ENCODE results near the gene UQCRC1. TPM values are rescaled to one million over a fixed set of nuclear protein-coding genes. Genes with fewer than 3 reads are reported as not detected.

The UQCRC1 gene
- total RNA-seq, 1 experiment from 2014 or later, result 314 TPM

GRCh38 chr3:48572517-48572916, 36.9 kb downstream of the UQCRC1 start:
- no peak for DNase-seq (ENCODE audit: low read depth)

- DNase-seq (ENCODE audit: low read depth), result no peak
Measured at GRCh38 chr3:48571938-48572337, 37.5 kb downstream of the UQCRC1 start.

GRCh38 chr3:48569808-48570450, 39.5 kb downstream of the UQCRC1 start:
- no peak for DNase-seq (ENCODE audit: low read depth)

DNA sequence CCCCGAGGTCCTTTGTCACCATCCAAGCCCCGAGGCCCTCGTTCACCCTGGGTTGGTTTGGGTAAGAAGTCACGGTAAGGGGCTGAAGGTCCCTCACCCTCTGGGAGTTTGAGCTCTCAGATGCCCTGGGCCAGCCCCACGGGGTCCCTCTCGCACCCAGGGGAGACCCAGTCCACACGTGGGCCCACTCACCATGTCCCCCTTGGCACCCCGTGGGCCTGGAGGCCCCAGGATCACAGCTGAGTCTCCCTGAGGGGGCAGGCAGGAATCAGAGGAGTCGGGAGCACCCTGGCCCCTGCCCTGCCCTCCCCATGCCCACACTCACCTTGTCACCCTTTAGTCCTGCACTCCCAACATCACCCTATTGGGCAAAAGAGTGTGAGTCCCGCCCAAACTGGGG, 40.0 kb downstream of the UQCRC1 start:
- DNase-seq (ENCODE audit: low read depth), result no peak

GRCh38 chr3:48568476-48568875, 41.0 kb downstream of the UQCRC1 start:
- no peak for DNase-seq (ENCODE audit: low read depth)

DNA sequence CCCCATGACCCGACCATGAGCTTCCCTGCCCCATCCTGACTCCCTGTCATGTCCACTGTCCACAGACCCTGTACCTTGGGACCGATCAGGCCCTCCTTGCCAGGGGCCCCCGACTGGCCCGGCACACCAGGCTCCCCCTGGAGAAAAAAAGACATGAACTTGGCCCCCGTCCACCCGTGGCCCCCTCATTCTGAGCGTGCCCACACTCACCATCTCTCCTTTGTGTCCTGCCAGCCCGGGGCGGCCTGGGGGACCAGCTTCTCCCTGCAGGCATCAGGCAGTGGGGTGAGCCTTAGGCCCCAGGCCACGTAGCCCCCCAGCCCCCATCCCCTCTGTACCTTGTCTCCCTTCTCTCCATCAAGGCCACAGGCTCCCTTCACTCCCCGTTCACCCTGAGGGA, 41.9 kb downstream of the UQCRC1 start:
- no peak for DNase-seq (ENCODE audit: low read depth)

DNA sequence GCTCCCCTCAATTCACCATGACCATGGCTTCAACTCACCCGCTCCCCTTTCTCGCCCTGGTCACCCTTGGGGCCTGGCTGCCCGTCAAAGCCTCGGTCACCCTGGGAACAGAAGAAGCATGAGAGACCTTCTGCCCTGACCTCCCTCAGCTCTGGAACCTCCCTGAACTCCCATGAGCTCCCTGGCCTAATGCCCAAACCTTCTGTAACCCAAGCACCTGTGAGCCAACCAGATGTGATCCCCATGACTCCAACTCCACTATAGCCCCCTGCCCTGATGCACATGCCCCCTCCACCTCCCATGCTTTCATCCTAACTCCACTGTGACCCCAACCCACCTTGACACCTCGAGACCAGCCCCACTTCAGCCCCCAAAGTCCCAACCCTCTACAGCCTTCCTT, 42.4 kb downstream of the UQCRC1 start:
- DNase-seq (ENCODE audit: low read depth), result peak; percentile 42

GRCh38 chr3:48566401-48566760, 43.1 kb downstream of the UQCRC1 start:
- DNase-seq (ENCODE audit: low read depth), result no peak

DNA sequence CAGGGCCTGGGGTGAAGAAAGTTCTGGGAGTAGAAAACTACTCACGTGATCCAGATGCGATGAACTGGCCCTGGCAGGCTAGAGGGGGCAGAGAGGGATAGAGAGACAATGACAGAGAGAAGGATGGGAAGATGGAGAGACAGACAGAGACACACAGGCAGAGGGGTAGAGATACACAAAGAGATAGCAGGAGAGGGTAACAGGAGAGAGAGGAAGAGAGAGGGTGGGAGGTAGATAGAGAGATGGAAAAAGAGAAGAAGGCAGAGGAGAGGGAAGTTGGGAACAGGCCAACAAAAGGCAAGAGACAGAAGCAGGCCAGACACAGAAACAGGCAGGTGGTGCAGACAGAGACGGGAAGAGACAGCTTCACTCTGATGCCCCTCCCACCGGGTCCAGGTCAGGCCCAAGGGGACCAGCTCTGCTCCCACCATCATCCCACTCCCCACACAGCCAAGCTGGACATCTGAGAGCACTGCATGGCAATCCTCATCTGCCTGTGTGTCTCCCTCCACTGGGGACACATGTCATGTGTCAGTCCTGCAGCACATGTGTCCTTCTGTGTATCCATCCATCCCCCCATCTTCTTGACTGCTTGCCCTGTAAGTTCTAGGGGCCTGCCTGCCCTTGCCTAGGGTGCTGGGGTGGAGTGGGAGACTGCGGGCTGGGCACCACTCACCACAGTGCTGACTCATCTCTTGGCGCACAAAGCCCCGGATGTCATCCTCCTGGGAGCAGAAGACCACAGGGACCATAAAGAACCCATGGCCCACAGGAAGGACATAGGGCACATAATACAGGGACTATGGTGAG, 43.6 kb downstream of the UQCRC1 start:
- peak; percentile 84 for DNase-seq (ENCODE audit: low read depth)

- DNase-seq (ENCODE audit: low read depth), result no peak
Measured at GRCh38 chr3:48565186-48565585, 44.3 kb downstream of the UQCRC1 start.

- DNase-seq (ENCODE audit: low read depth), result no peak
Measured at GRCh38 chr3:48564667-48565066, 44.8 kb downstream of the UQCRC1 start.

DNA sequence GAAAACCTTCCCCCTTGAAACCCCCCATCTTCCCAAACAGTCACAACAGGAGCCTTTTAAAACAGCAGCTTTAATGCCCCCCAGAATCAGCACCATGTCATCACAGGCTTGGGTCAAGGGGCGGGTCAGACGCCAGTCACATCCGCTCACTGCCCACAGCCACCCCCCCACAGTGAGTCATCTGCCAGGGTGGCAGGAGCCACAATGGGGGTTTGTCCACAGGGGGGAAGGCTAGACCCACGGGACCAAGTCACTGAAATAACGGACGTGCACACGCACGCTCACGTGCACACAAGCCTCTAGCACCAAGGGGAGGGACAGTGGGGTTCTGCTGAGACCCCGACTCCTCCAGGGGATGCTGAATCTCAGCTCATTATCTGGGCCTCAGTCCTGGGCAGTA, 45.4 kb downstream of the UQCRC1 start:
- peak; percentile 89 for DNase-seq (ENCODE audit: low read depth)

GRCh38 chr3:48563382-48563918, 46.0 kb downstream of the UQCRC1 start, which contains the start of gene UCN2:
UCN2 (minus strand) TSS chr3:48563781; CDS start chr3:48563124, 657 bp downstream.
- peak; percentile 46 for DNase-seq (ENCODE audit: low read depth)

GRCh38 chr3:48562367-48563095, 46.9 kb downstream of the UQCRC1 start:
- DNase-seq (ENCODE audit: low read depth), result no peak

- DNase-seq (ENCODE audit: low read depth), result peak; percentile 86
Measured at GRCh38 chr3:48561045-48561736, 48.3 kb downstream of the UQCRC1 start.

DNA sequence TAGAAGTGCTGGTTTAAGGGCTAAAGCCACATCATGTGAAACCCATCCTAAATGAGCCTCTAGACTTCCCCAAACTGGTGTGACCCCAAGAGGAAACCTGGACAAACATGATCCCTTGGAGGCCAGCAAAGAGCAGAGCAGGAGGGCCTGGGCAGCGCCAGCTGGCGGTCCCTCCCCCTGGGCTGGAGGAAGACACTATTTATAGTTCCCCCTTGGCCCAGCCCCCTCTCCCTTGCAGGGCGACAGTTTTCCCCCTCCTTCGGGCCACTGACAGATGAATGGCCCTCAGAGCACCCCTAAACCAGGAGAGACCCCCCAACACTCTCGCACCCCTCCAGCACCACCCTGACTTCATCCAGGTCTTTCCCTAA, 48.8 kb downstream of the UQCRC1 start:
- DNase-seq (ENCODE audit: low read depth), result peak; percentile 32

DNA sequence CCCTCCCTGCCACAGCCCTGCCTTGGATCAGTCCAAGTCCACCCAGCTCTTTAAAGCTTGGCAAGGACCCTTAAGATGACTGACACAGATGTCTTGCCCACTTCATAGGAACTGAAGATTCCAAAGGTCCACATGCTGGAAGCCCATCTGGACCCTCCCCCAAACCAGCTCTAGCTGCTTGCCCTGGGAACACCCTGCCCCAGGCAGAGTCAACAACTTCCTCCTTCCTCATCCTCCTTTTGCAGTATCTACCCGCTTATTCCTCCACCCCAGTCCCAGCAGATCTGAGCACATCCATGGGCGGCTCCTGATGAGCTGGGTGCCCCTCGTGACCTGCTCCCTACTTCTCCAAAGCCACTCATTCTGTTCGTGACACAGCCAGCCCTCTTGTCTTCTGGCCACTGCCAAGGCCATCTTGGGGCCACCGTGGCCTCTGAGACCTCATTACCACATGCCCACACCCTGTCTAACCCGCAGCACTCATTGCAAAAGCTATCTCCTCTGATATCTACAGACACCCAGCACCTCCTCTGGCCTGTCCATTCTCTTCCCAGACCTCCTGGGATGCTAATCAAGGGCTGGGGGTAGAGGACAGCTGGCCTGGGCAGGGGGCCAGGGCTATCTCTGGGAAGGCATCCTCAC, 50.8 kb downstream of the UQCRC1 start:
- DNase-seq (ENCODE audit: low read depth), result no peak

- peak; percentile 97 for DNase-seq (ENCODE audit: low read depth)
Measured at GRCh38 chr3:48556796-48557626, 52.4 kb downstream of the UQCRC1 start, which contains the start of gene PFKFB4. PFKFB4 (minus strand) TSS chr3:48556803; CDS start chr3:48556777, 26 bp downstream.

GRCh38 chr3:48555949-48556795, 53.3 kb downstream of the UQCRC1 start:
- no peak for DNase-seq (ENCODE audit: low read depth)
